NB4 (cell line): ENCODE measurements around the gene DSG3.

Source experiments
- POLR2A ChIP-seq: IDR thresholded peaks from 2 replicates; pipeline ENCODE4 v1.6.1; 2011; ENCODE audit warnings: mild to moderate bottlenecking; ENCODE audit not compliant: insufficient read length; ENCODE audit errors: extremely low read depth
- TF ChIP-seq, protein P1 (sequence below): IDR thresholded peaks from one replicate; pipeline ENCODE4 v1.5.1; 2012; ENCODE audit warnings: low read depth, low read length

DNA sequence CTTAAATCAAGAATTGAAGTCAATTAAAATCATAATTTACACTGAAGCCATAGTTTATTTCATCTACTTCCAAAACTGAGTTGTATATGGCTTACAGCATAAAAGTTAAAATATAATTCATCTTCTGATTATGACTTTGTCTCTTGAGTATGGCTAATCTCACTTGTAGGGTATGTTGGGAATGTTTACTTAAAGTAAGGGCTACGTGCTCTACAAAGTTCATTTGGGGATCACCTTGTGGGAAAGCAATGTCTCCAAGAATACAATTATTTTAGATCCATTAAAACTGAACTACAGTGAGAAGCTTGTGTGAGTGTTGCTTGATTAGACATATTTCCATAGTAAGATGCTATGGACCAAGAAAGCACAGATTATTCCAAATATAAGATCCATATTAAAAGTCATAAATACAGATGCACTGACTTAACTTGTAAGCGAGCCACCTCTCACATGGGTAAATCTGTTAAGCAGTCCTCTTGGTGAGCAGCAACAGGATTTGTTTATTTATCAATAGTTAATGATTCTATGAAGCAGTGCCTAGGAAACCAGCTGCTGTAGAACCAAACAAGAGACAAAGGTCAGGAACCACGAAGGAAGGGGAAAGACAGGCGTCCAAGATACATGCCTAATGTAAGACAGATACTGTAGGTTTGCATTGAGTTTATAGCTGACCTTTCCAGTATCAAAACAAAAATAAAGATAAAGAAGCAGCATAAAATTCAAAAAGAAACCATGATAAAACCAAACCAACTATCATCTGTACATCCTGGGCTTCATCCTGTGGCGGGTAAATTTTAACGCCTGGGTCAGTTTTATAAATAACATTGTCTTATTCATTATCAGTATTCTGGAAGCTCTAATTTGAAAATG is 46.1 kb upstream of the DSG3 start:
- TF ChIP-seq, protein P1, sequence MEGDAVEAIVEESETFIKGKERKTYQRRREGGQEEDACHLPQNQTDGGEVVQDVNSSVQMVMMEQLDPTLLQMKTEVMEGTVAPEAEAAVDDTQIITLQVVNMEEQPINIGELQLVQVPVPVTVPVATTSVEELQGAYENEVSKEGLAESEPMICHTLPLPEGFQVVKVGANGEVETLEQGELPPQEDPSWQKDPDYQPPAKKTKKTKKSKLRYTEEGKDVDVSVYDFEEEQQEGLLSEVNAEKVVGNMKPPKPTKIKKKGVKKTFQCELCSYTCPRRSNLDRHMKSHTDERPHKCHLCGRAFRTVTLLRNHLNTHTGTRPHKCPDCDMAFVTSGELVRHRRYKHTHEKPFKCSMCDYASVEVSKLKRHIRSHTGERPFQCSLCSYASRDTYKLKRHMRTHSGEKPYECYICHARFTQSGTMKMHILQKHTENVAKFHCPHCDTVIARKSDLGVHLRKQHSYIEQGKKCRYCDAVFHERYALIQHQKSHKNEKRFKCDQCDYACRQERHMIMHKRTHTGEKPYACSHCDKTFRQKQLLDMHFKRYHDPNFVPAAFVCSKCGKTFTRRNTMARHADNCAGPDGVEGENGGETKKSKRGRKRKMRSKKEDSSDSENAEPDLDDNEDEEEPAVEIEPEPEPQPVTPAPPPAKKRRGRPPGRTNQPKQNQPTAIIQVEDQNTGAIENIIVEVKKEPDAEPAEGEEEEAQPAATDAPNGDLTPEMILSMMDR = no peak
- TF ChIP-seq POLR2A = no peak
